Jurkat, Clone E6-1 (cell line): ENCODE data around the gene COLQ.
"Not testable (repeated sequence)": the region's sequence is repeated elsewhere in the genome, so short reads cannot be mapped to it uniquely, and the experiment has no call there.

Source experiments
- DNase-seq: peaks from one replicate; pipeline ENCODE4 v3.0.0-alpha.2; 2011; ENCODE audit warnings: low read depth, low spot score
- H3K4me3 ChIP-seq: 2 replicates; pipeline ENCODE4 v1.5.1; 2011; ENCODE audit warnings: mild to moderate bottlenecking, low read length, control low read depth, moderate library complexity

COLQ gene

DNA sequence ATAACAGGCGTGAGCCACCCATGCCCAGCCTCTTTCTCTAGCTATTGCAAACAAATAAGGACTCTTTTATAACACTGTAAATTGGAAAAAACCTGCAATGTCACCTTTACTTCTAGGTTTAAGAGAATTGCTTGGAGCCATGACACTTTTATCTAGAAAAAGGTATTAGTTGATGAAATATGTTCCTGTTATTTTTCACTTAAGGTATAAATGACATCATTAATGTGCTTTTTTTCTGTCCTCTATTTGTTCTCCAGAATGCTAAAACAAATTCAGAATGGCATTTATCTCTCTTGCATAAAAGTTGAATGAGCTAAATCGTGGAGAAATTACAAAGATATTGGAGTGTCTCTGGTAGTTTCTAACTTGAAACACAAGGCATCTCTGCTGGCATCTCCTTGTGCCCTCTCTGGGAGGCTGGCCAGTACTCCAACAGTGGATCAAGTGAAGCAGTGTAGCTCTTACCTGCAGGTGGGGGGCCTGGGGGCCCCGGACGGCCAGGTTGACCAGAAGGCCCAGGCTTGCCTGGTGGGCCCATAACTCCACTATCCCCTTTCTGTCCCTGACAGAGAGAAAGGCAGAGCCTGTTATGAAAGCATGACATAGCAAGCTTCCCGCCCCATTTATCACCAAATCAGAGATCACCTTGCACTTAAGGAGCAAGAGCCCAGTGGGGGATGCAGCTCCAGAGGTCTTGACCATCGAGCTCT is 55.5 kb downstream of the COLQ start:
- no peak overlapping the region for H3K4me3 ChIP-seq
- DNase-seq: no peak

DNA sequence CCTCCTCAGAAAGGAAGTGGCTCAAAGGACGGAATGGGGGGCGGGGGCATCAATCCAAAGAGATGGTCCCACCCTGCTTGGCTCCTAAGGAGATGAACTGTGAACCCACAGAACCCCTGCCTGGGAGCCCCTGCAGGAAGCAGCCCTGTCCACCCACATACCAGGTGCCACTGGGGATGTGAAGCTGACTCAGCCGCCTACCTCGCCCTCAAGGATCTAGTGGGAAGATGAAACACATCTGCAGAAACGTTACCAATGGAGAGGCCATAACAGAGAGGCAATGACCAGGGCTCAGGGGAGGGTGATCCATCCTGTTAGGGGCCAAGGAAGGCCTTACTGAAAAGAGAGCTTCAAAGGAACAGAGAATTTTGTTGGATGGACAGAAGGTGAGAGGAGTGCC is 59.1 kb downstream of the COLQ start:
- no peak overlapping the region for H3K4me3 ChIP-seq
- DNase-seq: no peak

DNA sequence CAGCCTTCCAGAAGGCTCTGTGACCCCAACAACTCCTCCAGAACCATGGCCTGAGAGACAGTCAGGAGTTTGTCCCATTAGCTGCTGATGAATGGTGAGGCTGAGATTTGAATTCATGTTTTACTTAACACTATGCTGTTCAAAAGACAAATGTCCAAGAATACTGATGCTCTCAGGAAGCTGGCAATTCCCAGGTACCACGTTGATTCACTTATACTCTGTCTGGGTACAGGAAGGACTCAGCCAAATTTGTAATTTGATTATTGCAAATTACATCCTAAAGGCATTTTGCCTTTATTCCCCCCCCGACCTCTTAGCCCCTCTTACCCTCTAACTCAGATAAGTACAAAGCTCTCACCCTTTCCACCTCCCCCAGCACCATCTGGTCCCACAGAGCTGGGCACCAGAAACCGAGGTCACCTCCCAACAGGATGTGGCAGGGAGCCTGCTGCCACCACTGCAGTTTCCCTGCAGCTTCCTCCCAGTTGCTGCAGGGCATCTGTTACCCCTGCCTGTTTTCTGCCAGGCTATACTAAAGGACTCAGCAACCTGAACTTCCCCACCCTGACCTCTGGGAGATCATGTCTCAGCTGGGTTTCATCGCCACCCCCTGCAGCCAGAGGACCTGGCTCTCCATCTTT is 60.5 kb downstream of the COLQ start:
- DNase-seq: peak; percentile 82
- H3K4me3 ChIP-seq: no peak overlapping the region

DNA sequence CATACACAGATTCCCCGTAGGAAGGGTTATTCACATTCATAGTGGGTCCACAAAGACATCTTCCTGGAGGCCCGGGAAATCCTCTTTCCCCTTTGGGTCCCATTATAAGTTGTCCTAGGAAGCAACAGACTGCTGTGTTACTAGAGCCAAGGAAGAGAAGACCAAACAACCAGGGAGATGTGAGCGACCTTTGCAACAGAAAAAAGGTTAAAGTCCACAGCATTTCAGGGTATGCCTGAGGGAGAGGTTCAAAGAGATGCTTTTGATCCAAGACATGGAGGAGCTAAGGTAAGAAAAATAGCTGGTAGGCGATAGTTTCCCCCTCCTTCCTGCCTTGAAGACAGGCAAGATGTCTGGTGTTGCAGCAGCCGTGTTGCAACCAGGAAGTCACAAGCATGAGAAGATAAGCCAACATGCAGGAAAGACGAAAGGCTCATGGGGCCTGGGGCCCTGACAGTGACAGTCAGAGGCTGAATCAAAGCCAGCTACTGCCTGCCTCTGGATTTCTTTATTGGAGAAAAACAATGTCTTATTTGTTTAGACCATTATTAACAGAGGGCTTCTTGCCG is 63.2 kb downstream of the COLQ start:
- DNase-seq: peak; percentile 34
- H3K4me3 ChIP-seq: no peak overlapping the region

DNA sequence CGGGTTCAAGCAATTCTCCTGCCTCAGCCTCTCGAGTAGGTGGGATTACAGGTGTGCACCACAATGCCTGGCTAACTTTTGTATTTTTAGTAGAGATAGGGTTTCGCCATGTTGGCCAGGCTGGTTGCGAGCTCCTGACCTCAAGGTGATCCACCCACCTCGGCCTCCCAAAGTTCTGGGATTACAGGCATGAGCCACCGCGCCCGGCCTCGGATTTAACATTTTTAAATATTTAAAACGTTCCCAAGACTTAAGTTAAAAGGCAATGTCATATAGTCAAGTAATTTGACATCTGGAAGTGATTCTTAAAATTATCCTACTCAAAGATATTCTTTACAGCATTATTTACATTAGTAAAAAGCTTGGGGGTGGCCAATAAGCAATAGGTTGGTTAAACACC is 64.6 kb downstream of the COLQ start:
- DNase-seq, H3K4me3 ChIP-seq: not testable (repeated sequence)

DNA sequence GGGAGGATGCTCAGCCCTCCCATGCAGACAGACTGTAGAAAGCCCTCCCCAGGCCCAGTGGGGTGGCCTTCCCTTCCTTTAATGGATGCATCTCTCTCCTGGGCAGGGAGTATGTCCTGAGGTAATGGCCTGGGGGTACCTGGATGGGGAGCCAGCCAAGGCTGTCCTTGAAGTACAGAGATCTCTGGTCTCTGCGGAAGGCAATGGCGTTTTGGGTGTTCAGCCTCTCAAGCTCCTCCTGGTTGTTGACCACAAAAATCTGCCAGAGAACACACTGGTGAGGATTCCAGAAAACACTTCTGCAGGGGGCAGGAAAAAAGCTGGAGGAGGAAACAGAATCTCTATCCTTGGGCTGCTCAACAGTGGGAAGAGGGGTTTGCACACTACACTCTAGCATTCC is 65.2 kb downstream of the COLQ start:
- DNase-seq: no peak

DNA sequence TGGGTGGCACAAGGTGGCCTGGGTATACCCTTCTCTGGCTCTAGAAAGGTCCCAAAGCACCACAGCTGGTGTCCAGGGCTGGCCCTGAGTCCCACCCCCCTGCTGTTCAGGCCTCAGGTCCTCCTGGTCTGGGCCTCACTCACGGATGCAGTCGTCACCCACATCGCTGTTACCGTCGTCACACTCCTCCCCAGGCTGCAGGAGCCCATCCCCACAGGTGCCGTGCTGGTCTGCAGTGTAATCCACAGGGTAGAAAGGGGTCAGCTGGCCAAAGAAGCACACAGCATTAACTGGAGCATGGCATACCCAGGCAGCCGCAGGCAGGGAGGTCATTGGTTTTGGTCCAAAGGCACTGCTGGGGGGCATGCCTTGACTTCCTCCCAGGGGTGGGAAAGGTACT is 65.8 kb downstream of the COLQ start:
- no peak for DNase-seq
- H3K4me3 ChIP-seq: no peak overlapping the region

More for the DNA sequence above, 65.2 kb downstream of the COLQ start:
- no peak overlapping the region for H3K4me3 ChIP-seq

DNA sequence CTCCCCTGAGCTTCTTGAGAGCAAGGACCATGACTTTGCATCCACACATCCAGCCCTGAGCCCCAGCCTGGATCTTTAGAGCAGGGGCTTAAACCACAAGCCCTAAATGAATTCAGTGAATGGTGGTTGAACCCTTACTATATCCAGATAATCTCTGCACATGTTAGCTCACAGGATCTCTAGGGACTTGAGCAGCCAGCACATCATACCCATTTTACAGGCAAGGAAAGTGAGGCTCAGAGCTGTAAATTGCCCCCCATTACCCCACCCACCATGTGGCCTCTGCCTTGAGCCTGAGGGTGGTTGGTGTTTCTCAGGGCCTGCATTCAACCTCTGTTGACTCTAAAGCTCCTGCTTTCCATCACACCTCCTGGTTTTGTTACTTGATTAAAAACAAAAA is 66.5 kb downstream of the COLQ start:
- no peak overlapping the region for H3K4me3 ChIP-seq
- no peak for DNase-seq

DNA sequence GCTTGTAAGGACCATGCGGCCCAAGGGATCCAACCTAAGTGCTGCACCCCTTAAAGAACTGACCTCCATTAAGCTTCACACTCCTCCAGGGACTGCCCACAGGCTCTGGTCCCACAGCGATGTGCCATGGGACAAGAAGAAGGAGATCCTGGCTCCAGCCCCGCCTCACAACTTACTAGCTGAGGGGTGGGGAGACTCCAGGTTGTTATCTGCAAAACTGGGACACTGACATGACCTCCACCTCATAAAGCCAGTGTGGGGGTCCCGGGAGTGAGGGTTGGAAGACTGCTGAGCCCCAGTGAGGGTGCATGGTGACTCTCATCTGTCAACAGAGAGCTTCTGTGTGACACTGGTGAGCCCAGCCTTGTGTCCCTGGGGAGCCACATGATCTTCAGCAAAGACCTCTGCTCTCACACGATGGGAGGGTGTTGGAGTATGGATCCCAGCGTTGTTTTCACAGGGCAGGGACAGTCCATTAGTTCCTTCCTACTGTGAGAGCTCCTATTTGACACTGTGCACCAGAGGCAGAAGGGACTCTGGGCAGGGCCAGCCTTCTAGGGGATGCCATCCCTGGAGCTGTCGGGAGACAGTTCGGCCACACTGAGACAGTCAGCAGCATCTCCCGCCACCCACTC is 67.4 kb downstream of the COLQ start:
- H3K4me3 ChIP-seq: no peak overlapping the region
- DNase-seq: no peak

DNA sequence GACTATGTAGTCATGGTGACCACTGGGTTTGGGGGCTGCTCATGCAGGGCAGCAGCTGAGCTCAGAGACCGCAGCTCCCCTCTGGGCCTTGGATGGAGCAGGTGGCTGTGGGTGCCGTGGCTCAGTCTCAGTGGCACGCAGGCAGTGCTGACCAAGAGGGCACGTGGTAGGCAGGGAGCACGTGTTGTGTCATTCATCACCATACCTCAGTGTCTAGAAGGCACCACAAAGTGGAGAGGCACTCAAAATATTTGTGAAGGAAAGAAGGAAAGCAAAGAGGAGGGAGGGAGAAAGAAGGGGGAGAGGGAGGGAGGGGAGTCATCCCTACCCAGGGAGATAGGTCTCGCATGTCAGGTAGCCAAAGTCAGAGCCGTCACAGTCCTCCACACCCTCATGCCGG is 68.0 kb downstream of the COLQ start:
- no peak for DNase-seq
- H3K4me3 ChIP-seq: no peak overlapping the region

DNA sequence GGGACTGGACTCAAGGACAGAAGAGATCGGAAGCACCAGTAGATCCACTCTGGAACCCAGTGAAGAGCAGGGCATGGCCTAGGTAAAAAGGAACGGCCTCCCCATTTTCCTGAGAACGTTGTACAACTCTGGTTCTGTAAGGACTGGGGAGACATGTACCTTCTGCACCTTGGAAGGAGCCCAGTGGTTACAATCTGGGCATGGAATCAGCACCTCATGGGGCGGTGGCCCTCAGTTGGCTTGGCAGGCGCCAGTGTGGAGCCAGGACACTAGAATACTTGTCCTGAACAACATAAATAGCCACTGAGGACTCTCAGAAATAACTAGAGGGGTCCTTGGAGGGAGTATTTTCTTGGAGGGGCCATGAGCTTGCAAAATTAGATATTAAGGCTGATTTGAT is 68.5 kb downstream of the COLQ start:
- no peak for DNase-seq
- no peak overlapping the region for H3K4me3 ChIP-seq

DNA sequence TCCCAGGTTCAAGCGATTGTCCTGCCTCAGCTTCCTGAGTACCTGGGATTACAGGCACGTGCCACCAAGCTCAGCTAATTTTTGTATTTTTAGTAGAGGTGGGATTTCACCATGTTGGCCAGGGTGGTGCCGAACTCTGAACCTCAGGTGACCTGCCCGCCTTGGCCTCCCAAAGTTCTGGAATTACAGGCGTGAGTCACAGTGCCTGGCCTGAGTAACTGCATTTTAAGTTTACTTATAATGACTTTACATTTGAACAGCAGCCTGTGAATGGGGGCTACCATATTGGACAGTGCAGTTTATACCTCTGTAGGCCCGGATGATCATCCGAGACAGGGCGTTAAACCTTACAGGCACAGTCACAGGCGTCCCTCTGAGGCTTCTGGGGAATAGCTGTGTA is 69.3 kb downstream of the COLQ start:
- no peak overlapping the region for H3K4me3 ChIP-seq
- no peak for DNase-seq

DNA sequence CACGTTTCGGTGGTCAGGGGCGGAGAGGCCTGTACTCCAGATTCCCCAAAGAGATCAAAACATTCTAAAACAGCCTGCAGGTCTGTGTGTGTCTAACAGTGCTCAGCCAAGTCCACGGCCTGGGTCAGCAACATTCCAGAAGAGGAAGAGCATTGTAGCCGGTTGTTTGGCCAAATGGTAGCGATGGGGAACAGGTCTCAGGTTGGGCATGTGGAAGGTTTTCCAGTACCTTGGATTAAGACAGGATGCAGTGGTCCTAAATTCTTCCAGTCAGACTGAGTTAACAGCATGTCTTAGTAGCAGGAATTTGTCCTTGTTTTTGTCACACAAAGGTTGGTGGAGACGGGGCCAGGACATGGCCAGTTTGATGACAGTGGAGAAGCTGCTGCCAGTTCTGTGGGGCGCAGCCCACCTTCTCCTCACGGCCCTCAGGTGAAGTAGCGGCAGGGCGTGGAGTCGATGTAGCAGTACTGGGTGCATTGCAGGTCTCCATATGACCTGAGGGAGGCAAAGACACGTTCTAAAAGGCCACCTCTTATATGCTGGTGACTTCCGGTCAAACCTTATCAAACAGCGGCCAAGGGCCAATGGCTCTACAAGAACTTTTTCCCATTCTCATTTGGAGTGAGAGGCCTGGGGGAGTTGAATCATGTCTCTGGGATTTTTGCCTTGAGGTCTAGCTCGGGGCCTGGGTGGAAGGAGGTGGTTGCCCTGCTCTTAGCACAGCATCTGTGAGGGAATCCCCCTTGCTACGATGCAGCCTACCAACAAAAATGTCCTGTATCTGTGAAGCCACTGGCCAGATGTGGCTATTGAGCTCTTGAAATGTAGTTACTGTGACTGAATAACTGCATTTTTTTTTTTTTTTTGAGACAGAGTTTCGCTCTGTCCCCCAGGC is 70.0 kb downstream of the COLQ start:
- DNase-seq: no peak
- no peak overlapping the region for H3K4me3 ChIP-seq

DNA sequence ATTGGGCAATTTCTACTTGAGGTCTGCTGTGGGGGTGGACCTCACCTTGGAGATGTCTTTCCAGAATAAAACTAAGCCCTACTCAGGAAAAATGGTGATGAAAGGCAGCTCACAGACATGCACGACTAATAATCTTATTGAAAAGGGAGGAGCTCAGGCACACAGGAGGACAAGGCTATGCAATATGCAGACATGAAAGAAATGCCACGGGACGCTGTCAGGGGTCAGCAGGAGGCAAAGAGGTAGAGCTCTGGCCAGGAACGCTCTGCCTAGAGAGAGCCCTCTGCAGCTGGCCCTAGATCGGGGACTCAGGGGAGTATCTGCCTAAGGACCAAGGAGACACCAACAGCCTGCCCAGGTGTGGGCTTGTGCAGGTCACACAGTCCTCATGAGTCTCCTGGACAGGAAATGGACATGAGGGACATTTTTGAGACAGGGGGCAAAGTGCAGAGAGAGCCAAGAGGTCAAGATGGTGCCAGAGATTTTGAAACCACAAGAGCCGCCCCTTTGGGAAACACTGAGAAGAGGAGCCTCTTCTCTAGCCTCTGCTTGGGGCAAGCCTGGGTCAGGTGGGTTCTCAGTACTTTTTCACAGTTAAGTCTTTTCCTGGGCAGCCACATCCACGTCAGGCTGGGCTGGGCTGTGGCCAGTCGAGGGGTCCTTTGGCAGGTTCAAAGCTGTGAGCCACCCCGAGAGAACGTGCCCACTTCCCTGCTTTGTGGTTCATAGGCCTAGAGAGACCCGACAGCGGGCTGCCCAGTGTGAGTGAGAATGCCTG is 70.9 kb downstream of the COLQ start:
- no peak overlapping the region for H3K4me3 ChIP-seq
- no peak for DNase-seq

DNA sequence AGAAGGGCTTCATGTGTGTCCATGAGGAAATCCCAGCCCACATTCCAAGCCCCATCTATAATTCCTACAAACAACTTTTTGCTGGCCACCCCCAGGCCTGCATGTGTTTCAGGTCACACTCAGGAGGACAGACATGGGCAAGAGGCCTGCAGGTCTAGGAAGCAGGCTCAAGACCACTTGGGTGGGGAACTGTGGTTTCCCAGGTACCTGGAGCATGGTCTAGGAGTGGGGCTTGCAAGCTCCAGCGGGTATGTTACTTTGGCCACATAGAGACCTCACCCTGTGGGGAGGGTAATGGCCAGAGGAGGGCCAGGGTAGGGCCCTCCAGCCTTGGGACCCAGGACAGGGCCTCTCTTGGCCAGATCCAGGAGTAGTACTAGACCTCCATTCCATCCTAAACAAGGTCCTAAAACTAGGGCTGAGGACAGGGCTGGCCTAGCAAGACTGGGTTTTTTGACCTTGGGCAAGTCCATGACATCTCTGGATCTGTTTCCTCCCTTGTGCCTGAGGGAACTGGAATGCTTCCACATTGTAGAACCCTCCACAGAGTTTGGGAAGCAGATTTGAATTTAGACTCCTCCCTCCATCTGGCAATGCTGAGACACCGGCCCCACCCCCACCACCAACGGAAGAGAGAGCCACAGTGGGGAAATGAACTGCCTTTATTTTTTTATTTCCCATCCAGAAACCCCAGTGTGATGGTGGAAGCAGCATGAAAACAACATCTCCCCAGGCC is 71.8 kb downstream of the COLQ start:
- no peak for DNase-seq
- H3K4me3 ChIP-seq: no peak overlapping the region

DNA sequence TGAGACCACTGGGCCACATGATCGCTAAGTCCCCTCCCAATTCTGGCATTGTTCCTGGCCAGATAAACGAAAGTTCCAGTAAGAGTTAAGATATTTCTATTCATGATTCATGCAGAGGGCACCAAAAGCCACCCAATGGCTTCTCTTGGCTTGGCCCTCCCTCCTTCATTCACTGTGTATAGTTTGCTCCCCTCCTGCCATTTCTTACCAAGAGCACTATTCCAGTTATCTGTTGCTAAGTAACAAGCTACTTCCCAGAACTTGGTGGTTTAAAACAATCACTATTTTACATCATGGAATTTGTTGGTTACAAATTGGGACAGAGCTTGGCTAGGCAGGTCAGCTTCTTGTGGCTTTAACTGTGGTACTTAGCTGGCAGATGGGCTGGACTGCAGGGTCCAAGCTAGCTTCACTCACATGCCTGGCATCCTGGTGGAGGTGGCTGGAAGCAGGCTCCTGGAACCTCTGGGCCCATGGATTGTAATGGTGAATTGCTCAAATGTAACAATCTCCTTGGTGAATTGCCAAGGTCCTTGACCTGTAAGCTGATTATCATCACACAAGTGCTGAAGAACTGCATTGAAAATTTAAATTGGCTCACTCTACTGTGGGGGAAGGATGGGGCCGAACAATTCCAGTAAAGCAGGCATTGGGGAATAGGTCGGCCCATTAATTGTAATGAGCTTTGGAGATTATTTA is 77.5 kb downstream of the COLQ start:
- H3K4me3 ChIP-seq: no peak overlapping the region
- DNase-seq: no peak

DNA sequence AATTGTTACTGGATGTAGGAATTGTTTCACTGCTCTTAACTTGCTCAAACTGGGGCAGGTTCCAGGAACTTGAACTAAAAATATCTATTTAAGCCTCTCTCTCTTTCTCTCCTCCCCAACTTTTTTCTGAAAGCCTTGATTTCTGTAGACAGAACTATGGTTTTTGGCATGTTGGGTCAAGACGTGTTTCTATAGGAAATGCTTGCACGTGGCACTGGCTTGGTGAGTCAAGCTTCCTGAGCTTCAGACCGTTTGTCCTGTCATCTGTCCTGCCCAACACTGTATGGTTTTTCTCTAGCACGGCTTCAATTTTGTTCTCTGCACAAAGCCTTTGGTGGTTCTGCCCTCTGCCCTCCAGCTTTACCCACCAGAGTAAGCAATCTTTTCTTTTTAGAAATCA is 80.6 kb downstream of the COLQ start:
- no peak overlapping the region for H3K4me3 ChIP-seq
- no peak for DNase-seq
